Left kidney (tissue), 8 donors: ENCODE results near the gene FKBP1A. TPM values are rescaled to one million over a fixed set of nuclear protein-coding genes. Genes with fewer than 3 reads are reported as not detected.

Experiments
- DNase-seq: peaks from one replicate; pipeline ENCODE4 v3.0.0-alpha.2; 2013
- long read RNA-seq, 8 donors: transcript quantifications; one replicate each; lab custom pipeline, GENCODE V29; 2026
- polyA plus RNA-seq: library from polyadenylated mRNA; unstranded; fragments of 120-200 nt; gene quantifications from one replicate; pipeline ENCODE4 v1.2.1, GENCODE V29; 2013; ENCODE audit not compliant: insufficient read length

Gene FKBP1A
- 362 TPM for polyA plus RNA-seq
- long read RNA-seq, donor 1, transcript FKBP1A-204 (5 exons, 1,622 nt): major isoform, 166 of 182 reads
- long read RNA-seq, donor 1, transcript FKBP1A-202 (4 exons, 747 nt): minor isoform, 6 of 182 reads
- long read RNA-seq, donor 1, partial matches to known transcripts: 0 of 182 reads
- long read RNA-seq, donor 1, other reads (novel, unspliced or antisense): 0 of 182 reads
- long read RNA-seq, donor 2, transcript FKBP1A-204 (5 exons, 1,622 nt): major isoform, 84 of 101 reads
- long read RNA-seq, donor 2, transcript FKBP1A-202 (4 exons, 747 nt): minor isoform, 6 of 101 reads
- long read RNA-seq, donor 2, partial matches to known transcripts: 6 of 101 reads
- long read RNA-seq, donor 2, other reads (novel, unspliced or antisense): 0 of 101 reads
- long read RNA-seq, donor 3, transcript FKBP1A-202 (4 exons, 747 nt): minor isoform, 8 of 85 reads
- long read RNA-seq, donor 3, transcript FKBP1A-204 (5 exons, 1,622 nt): major isoform, 74 of 85 reads
- long read RNA-seq, donor 3, partial matches to known transcripts: 0 of 85 reads
- long read RNA-seq, donor 3, other reads (novel, unspliced or antisense): 0 of 85 reads
- long read RNA-seq, donor 4, transcript FKBP1A-204 (5 exons, 1,622 nt): major isoform, 10 of 15 reads
- long read RNA-seq, donor 4, partial matches to known transcripts: 0 of 15 reads
- long read RNA-seq, donor 4, other reads (novel, unspliced or antisense): 0 of 15 reads
- long read RNA-seq, donor 5, transcript FKBP1A-204 (5 exons, 1,622 nt): major isoform, 188 of 224 reads
- long read RNA-seq, donor 5, transcript FKBP1A-202 (4 exons, 747 nt): minor isoform, 14 of 224 reads
- long read RNA-seq, donor 5, transcript FKBP1A-203 (4 exons, 976 nt): minor isoform, 6 of 224 reads
- long read RNA-seq, donor 5, partial matches to known transcripts: 12 of 224 reads
- long read RNA-seq, donor 5, other reads (novel, unspliced or antisense): 0 of 224 reads
- long read RNA-seq, donor 6, transcript FKBP1A-202 (4 exons, 747 nt): minor isoform, 10 of 415 reads
- long read RNA-seq, donor 6, transcript FKBP1A-203 (4 exons, 976 nt): minor isoform, 8 of 415 reads
- long read RNA-seq, donor 6, transcript FKBP1A-204 (5 exons, 1,622 nt): major isoform, 123 of 415 reads
- long read RNA-seq, donor 6, partial matches to known transcripts: 271 of 415 reads
- long read RNA-seq, donor 6, other reads (novel, unspliced or antisense): 0 of 415 reads
- long read RNA-seq, donor 7, transcript FKBP1A-202 (4 exons, 747 nt): minor isoform, 21 of 214 reads
- long read RNA-seq, donor 7, transcript FKBP1A-203 (4 exons, 976 nt): minor isoform, 5 of 214 reads
- long read RNA-seq, donor 7, transcript FKBP1A-204 (5 exons, 1,622 nt): major isoform, 171 of 214 reads
- long read RNA-seq, donor 7, partial matches to known transcripts: 5 of 214 reads
- long read RNA-seq, donor 7, other reads (novel, unspliced or antisense): 6 of 214 reads
- long read RNA-seq, donor 8, transcript FKBP1A-202 (4 exons, 747 nt): minor isoform, 6 of 48 reads
- long read RNA-seq, donor 8, transcript FKBP1A-204 (5 exons, 1,622 nt): major isoform, 41 of 48 reads
- long read RNA-seq, donor 8, partial matches to known transcripts: 0 of 48 reads
- long read RNA-seq, donor 8, other reads (novel, unspliced or antisense): 0 of 48 reads

GRCh38 chr20:1392693-1393506, at the start of gene FKBP1A:
Gene FKBP1A, minus strand, starts transcription at chr20:1393054. Its CDS starts 56 bp downstream, at chr20:1392998.
- peak; percentile 88 for DNase-seq

GRCh38 chr20:1442304-1442703, 49.5 kb upstream of the FKBP1A start:
- no peak for DNase-seq

- DNase-seq: no peak
These were observed 48.3 kb upstream of the FKBP1A start for GRCh38 chr20:1441133-1441532.

GRCh38 chr20:1440024-1440423, 47.2 kb upstream of the FKBP1A start:
- DNase-seq: no peak

- DNase-seq: no peak
These were observed 45.5 kb upstream of the FKBP1A start for GRCh38 chr20:1438361-1438760.

- DNase-seq: peak; percentile 57
These were observed 44.5 kb upstream of the FKBP1A start for GRCh38 chr20:1437235-1437904.

GRCh38 chr20:1436263-1436662, 43.4 kb upstream of the FKBP1A start:
- DNase-seq: no peak

GRCh38 chr20:1435337-1435699, 42.5 kb upstream of the FKBP1A start:
- no peak for DNase-seq

GRCh38 chr20:1434571-1435336, 41.9 kb upstream of the FKBP1A start:
- no peak for DNase-seq

- no peak for DNase-seq
These were observed 38.3 kb upstream of the FKBP1A start for GRCh38 chr20:1431158-1431557.

- no peak for DNase-seq
These were observed 37.2 kb upstream of the FKBP1A start for GRCh38 chr20:1430004-1430451.

- no peak for DNase-seq
These were observed 36.4 kb upstream of the FKBP1A start for GRCh38 chr20:1429143-1429728.

GRCh38 chr20:1427457-1428054, 34.7 kb upstream of the FKBP1A start:
- no peak for DNase-seq

- no peak for DNase-seq
These were observed 33.5 kb upstream of the FKBP1A start for GRCh38 chr20:1426231-1426849.

GRCh38 chr20:1424336-1424735, 31.5 kb upstream of the FKBP1A start:
- DNase-seq: no peak

GRCh38 chr20:1423625-1424106, 30.8 kb upstream of the FKBP1A start:
- DNase-seq: peak; percentile 37

- DNase-seq: no peak
These were observed 30.4 kb upstream of the FKBP1A start for GRCh38 chr20:1423206-1423605.

GRCh38 chr20:1422753-1423152, 29.9 kb upstream of the FKBP1A start:
- no peak for DNase-seq
